Stimulated activated CD4-positive, alpha-beta T cell treated with anti-CD3 and anti-CD28 coated beads, Interleukin-2, amount 100 ng/mL, for 24 hours (primary cell): ENCODE measurements around the gene RNF111.
"Not testable (repeated sequence)": the region's sequence is repeated elsewhere in the genome, so short reads cannot be mapped to it uniquely, and the experiment has no call there.

Source experiments
- DNase-seq, 2 donors: peaks; one replicate each; pipeline ENCODE4 v3.0.0-alpha.2; 2020

The RNF111 gene

DNA sequence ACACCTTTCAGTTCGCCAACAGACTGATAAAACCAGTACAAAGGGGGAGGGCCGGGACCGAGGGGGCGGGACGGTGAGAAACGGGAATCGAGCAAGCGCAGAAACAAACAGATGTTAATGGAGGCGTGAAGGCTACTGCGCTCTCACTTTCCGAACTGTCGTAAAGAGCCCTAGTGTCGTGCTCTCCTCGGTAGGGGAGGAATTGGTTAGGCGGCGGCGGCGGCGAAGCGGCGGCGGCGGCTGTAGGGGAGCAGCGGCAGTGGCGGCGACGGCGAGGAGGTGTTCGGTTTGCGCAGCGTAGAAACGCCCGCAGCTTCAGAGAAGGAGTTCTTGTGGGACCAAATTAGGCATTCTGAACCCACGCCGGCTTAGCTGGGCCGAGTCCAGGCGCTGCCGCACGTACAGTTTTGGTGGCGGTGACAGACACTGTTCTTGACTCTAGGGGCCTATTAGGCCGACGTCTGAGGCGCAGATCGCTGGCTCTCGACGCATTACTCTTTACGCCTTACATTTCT is at the start of gene RNF111:
RNF111 (plus strand) TSS at position 173 of the 515 bp plus-strand sequence. CDS start 43,160 bp downstream, outside the sequence.
- peak; percentile 86 to 92 for DNase-seq

DNA sequence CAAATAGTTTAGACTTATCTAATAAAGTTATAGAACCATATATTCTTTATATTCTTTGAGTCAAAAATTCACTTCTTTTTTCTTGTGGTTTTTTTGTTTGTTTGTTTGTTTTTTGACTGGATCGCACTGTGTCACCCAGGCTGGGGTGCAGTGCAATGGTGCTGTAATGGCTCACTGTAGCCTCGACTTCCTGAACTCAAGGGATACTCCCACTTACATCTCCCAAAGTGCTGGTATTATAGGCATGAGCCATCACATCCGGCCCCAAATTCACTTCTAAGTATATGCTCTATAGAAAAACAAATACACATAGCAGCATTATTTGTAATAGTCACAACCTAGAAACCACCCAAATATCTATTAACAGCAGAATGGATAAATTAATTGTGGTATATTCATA is 40.3 kb upstream of the RNF111 start:
- no peak for DNase-seq

DNA sequence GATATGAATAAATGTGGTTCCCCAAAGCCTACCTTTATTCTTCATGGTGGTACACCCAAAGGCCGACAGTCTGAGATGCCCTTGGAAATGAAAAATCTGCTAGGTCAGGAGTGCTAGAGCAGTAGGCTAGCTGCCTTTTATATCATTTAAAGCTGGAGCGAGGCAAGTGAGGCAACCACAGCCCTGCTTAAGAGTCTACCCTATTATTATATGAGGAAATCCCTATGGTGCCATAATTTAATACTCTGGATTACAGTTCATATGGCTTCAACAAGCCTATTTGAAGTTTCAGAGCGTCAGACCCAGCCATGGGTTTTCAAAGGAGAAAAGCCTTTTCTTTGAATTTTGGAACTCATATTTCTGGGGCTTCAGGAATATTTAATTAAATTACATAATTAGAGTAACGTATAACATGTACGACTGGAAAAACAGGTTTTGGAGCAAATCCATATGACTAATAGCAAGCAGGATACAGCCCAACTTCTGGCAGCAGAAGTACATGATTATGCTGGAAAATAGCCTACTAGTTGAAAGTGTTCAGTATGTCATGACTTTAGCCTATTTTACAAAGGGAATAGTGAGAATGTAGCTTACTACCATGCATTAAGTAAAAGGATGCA is 36.0 kb upstream of the RNF111 start:
- DNase-seq, result no peak

DNA sequence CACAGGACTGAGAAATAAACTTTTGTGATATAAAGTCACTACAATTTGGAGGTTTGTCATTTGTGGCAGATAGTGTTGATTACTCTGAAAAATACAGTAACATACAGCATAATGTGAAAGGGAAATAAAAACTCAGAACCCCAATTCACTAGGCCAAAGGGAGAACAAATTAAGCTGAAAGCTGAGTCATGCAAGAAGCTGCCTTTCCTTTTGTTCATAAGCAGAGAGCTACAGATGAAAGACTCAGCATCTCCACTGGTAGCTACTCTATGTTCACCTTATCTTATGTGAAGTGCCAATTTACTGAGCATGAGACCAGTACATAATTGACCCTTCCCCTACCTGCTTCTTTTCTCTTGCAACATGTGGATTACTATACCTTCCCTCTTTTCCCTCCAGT is 34.7 kb upstream of the RNF111 start:
- DNase-seq, result no peak

DNA sequence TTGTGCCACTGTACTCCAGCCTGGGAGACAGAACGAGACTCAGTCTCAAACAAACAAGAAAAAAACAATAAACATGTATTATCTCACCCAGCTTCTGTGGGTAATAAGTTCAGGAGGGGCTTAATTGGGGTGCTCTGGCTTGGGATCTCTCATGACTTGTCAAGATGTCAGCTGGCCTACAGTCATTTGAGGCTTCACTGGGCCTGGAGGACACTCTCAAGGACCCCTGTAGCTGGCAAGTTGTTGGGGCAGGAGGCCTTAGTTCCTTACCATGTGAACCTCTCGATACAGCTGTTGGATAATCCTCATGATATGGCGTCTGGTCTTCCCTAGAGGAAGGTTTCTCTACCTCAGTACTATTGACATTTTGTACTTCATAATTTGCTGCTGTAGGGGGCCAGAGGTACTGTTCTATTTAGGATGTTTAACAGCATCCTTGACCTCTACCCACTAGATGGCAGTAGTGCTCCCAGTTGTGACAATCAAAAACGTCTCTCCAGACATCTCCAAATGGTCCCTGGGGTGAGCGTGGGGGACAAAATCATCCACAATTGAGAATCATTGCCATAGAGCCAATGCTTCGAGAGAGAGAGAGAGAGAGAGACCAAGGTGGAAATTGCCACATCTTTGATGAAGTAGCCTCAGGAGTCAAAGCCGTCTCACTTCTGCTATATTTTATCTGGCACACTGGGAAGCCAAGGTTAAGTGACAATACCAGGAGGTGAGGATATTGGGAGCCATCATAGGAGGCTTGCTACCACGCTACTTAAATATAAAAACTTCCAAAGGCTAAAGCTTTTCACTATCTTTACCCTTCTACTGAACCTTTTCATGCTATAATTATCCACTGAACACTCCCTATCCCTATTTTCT is 30.1 kb upstream of the RNF111 start:
- DNase-seq, result peak; percentile 42 to 65

DNA sequence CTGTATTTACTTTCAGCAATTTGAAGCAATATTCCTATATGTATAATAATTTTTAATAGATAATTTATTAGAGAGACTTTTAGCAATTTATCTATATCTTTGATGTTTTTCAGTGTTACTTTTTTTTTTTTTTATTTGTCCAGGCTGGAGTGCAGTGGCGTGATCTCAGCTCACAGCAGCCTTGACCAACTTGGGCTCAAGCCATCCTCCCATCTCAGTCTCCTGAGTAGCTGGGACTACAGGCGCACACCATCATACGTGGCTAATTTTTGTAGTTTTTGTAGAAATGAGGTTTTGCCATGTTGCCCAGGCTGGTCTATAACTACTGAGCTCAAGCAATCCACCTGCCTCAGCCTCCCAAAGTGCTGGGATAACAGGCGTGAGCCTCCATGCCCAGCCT is 28.7 kb upstream of the RNF111 start:
- DNase-seq, result no peak

DNA sequence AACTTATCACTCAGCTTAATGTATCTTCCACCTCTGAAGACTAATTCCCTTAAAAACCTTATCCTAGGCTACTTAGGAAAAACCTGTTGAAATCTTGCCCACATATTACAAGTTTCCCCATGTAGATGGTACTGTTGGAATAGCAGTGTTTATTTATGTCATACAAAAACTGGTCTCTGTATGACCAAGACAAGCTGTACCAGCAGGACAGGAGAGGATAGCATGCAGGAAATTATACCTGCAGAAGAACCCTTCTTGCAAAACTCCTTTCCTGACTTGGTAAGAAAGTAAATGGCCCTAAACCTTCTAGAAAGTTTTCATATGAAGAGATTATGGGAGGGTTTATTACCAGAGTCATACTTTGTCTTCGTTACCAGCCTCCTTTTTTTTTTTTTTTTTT is 25.3 kb upstream of the RNF111 start:
- DNase-seq, result no peak

DNA sequence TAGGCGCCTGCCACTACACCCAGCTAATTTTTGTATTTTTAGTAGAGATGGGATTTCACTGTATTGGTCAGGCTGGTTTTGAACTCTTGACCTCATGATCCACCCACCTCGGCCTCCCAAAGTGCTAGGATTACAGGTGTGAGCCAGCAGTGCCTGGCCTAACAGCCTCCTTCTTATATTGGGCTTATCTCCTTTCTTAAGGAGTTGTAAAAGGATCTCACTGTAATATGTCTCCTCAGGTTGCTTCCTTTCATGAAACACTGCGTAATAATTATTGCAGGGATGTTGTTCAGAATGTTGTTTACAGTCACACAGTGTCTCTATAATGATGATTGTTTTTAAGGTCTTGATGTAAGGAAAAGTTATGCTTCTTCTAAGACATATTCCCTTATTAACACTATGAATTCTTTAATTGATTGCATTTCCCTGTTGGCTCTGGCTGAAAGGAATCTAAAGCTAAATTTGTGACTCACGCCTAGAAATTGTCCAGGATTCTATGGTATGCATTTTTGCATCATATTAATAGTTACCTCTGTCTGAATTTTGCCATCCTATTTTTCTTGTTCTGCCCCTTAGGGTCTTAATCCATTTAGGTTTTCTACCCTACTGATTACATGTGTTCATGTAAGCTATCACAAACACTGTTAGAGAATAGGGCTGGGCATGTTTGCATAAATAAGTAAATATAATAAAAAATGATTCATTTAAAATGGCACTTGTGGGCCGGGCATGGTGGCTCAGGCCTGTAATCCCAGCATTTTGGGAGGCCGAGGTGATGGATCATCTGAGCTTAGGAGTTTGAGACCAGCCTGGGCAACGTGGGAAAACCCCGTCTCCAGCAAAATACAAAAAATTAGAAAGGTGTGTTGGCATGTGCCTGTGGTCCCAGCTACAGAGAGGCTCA is 24.5 kb upstream of the RNF111 start:
- DNase-seq, result no peak

DNA sequence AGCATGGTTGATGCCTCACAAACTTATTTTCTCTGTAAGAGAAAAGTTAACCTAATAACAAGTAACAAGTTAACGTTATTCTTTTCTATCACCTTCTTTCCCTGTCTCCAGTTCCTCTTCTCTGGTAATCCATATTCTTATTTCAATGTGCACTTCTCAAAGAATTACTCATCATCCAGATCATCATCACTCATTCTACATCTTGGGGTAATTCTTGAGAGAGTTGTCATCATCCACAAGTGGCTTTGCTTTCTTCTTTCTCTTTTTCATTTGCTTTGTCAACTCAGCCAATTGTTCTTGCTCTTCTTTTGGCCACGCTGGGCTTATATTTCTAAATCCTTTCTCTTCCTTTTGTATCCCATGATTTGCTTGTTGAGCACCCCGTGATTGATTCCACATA is 20.8 kb upstream of the RNF111 start:
- no peak for DNase-seq

DNA sequence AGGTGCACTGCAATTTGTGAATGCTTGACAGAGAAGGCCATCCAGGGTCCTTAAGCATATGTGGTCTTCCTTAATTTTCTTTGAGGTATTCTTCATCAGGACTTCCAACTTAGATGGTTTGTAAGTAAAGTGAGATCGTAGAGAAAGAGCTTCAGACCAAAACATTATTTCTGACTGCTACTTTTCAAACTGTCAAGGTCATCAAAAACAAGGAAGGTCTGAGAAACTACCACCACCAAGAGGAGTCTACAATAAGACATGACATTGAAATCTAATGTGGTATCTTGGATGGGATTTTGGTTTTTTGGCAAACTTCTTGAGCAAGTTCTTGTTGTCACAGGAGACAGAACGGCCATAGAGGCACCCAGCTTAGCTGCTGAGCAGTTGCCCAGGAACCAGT is 20.0 kb upstream of the RNF111 start:
- DNase-seq, result no peak

DNA sequence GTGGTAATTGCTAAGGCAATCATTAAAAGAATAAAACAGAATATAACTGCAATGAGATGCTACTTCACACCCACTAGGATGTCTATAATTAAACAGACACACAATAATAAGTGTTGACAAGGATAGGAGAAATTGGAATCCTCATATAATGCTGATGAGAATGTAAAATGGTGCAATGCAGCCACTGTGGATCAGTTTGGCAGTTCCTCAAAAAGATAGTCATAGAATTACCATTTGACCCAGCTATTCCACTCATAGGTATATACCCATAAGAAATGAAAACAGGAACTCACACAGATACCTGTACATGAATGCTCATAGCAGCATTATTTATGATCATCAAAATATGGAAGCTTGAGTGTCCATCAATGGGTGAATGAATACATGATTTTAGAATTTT is 9.6 kb upstream of the RNF111 start:
- DNase-seq, result no peak

DNA sequence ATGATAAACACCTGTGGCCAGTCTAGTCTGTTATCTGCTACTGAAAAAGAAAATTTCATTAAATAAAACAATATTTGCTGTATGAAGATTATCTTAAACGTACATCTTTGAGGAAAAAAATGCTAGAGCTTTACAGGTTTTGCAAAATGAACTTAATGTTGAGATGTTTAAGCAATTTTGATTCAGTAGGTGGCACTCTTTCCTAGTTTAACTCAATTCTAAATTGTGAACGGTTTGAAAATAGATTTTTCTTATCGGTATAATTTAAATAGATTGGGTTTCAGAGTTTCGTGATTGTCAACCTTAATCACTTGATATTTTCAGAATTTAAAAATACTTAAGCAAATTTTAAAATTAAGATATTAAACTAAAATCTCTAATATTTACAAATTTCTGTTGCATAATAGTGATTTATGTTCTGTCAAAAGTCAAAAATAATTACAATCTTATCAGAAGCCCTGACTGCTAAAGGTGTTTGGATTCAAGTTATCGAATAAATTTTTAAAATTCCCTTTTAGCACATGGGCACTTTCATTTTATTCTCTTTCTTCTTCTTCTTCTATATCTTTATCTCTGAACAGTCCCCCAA is 7.0 kb upstream of the RNF111 start:
- DNase-seq, result no peak

DNA sequence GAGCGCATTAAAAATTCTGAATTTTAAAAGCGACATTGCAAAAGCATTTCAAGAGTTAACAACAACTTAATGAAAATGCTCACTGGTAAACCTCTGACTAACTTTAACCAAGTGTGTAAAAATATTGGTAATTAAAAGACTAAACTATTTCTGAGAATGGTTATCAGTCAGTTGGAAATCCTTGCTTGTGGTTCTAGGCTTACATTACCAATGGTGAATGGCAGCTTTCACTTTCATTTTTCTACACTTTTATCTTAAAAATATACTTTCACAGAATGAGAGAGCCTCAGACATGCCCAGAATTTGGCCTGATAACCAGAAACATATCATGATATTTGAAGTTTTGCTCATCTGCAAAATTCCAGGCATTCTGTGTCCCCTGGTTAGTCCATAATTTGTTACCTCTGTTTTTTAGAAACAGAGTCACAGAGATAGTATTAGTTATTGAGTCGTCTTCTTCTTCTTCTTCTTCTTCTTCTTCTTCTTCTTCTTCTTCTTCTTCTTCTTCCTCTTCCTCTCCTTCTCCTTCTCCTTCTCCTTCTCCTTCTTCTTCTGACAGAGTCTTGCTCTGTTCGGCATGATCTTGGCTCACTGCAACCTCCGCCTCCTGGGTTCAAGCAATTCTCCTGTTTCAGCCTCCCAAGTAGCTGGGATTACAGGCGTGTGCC is 5.5 kb upstream of the RNF111 start:
- DNase-seq, result no peak

DNA sequence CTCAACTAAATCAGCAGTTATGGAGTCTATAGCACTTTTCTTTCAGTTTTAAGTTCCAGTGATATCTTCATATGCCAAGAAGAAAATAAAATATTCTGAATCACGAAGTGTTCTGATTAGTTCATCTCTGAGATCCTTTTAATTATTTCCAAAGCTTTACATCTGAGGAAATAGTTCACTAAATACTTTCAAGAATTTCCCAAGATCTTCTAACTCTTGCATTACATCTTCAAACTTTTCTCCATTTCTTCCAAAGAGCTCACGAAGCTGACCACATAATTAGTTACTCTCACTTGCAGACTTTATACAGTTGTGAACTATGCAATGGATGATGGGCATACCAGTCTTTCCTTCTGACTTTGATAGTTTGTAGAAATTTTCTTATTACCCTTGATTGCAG is 4.2 kb upstream of the RNF111 start:
- no peak for DNase-seq

DNA sequence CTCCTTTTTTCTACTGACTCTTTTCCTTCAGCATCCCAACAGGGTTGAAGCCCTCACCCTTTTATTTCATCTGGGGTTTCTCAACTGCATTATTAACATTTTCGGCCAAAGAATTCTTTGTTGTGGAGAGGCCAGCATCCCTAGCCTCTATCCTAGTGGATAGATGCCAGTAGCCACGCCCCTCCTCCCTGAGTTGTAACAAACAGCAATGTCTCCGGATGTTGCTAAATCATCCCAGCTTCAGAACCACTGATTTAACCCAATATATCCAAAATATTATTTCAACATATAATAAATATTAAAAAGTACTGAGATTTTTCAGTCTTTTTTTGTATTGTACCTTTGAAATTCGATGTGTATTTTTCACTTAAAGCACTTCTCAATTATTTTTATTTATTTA is 2.0 kb upstream of the RNF111 start:
- no peak for DNase-seq

DNA sequence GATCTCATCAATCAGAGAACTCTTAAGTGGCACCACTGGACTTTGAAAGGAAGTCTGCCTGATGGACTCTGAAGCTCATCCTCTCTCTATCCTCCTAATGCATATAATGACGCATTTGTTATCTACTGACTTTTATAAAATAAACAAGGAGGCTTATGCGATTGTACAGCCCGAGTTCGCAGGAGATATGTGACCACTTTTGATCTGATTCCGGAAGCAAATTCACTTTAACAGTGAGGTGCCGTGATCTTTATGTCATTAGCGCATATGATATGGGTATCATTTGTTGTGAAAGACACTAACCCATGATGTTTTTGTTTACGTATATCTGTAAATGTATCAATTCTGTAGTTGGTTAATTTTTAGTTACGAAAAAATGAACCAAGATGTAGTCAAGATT is 427 bp upstream of the RNF111 start:
- DNase-seq, result no peak

DNA sequence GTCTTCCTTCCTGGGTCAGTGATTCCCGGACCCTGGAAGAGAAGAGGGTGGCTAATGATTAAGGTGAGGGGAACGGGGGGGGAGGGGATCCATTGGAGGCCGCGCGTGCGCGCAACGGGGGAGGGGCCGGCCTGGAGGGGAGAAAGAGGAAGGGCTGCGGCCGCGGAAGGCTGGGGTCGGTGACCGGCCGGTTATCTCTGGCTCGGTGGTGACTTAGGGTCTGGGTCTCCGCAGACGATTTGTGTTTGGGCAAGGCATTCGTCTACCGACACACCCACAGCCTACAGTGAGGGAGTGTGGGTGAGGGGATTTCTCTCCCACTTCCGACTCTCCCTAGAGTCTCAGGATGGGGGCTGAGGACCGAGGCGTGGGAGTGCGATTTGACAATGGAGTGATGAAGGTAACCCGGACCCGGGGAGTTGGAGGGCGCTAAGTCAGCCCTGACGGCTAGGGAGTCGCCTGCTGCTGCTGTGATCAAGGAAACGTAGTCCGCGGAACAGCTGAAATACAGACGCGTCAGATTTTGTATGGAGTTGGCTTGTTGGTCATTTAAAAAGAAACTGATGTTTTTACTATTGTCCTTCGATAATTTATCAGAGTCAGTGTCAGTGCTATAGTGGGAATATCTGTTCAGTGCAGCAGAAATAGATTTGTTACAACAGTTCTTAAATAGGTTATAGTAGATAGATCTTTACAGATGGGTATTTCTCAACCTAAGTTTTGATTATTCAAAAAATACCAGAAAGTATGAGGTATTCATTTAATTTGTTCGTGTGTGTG is 733 bp downstream of the RNF111 start:
- peak; percentile 69 to 73 for DNase-seq

DNA sequence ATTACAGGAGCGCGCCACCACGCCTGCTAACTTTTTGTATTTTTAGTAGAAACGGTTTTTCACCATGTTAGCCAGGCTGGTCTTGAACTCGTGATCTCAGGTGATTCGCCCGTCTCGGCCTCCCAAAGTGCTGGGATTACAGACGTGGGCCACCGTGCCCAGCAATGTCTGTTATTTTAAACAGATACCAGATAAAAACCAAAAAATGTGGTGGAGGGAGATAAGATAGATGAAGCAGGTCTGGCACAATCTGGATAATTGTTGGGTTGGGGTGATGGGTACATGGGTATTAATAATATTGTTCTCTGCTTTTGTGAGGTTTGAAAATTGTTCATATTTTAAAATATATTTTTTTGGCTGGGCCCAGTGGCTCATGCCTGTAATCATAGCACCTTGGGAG is 4.7 kb downstream of the RNF111 start:
- no peak for DNase-seq

DNA sequence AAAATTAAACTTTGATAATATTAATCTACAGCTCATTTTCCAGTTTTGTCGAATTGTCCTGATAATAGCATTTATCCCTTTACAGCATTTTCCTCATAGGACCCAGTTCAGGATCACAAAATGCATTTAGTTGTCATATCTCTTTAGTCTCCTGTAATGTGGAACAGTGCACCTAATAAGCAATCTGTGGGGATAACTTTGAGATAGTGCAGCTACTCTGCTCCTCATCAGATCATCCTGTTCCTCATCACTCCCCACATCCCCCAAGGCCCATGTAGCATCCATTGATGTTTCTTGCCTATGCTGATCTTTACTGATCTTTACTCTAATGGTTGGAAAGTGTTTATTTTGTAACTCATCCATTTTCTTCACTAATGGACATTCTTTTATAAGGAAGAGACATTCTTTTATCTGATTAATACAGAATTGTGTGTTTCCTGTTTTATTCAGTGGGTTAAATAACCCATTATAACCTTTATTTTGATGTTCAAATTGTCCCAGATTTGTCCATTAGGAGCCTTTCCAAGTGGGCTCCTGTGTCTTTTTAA is 7.5 kb downstream of the RNF111 start:
- no peak for DNase-seq

DNA sequence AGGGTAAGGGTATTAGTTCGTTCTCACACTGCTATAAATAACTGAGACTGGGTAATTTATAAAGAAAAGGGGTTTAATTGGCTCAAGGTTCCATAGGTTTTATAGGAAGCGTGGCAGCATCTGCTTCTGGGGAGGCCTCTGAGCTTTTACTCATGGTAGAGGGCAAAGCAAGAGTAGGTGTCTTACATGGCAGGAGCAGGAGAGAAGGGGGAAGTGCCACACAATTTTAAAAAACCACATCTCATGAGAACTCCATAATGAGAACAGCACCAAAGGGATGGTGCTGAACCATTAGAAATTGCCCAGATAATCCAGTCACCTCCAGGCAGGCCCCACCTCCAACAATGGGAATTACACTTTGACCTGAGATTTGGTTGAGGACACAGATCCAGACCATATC is 12.2 kb downstream of the RNF111 start:
- no peak for DNase-seq

DNA sequence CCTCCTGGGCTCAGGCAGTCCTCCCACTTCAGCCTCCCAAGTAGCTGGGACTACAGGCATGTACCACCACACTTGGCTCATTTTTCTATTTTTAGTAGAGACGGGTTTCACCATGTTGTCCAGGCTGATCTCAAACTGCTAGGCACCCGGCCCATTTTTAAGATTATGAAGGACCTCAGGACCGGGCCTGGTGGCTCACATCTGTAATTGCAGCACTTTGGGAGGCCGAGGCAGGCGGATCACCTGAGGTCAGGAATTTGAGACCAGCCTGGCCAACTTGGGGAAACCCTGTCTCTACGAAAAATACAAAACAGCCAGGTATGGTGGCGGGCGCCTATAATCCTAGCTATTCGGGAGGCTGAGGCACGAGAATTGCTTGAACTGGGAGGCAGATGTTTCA is 12.8 kb downstream of the RNF111 start:
- DNase-seq, result not testable (repeated sequence)
